ENCODE measurements around the gene ARL4C.

The ARL4C gene

GRCh38 chr2:234497594-234498235 lies 834 bp upstream of the ARL4C start:
- DNase-seq = no peak

- DNase-seq = peak; percentile 78
These were observed 636 bp downstream of the ARL4C start for GRCh38 chr2:234496055-234496834.

- peak; percentile 50 for DNase-seq
These were observed 1.4 kb downstream of the ARL4C start for GRCh38 chr2:234495251-234496054.

- DNase-seq = peak; percentile 76
These were observed 2.3 kb downstream of the ARL4C start for GRCh38 chr2:234494361-234495250.

- no peak for DNase-seq
These were observed 3.1 kb downstream of the ARL4C start for GRCh38 chr2:234493796-234494195.

- DNase-seq = no peak
These were observed 4.0 kb downstream of the ARL4C start for GRCh38 chr2:234492717-234493485.

- DNase-seq = no peak
These were observed 5.0 kb downstream of the ARL4C start for GRCh38 chr2:234491897-234492296.

- no peak for DNase-seq
These were observed 5.6 kb downstream of the ARL4C start for GRCh38 chr2:234491281-234491680.

GRCh38 chr2:234490271-234491091 lies 6.4 kb downstream of the ARL4C start:
- no peak for DNase-seq

- no peak for DNase-seq
These were observed 7.9 kb downstream of the ARL4C start for GRCh38 chr2:234488913-234489451.

- DNase-seq = no peak
These were observed 8.4 kb downstream of the ARL4C start for GRCh38 chr2:234488486-234488885.

- no peak for DNase-seq
These were observed 9.5 kb downstream of the ARL4C start for GRCh38 chr2:234487356-234487755.

GRCh38 chr2:234483568-234484251 lies 13.2 kb downstream of the ARL4C start:
- DNase-seq = peak; percentile 36

GRCh38 chr2:234481301-234481700 lies 15.6 kb downstream of the ARL4C start:
- no peak for DNase-seq

GRCh38 chr2:234480337-234480736 lies 16.5 kb downstream of the ARL4C start:
- no peak for DNase-seq

GRCh38 chr2:234479465-234479864 lies 17.4 kb downstream of the ARL4C start:
- DNase-seq = no peak

GRCh38 chr2:234478121-234478858 lies 18.6 kb downstream of the ARL4C start:
- DNase-seq = no peak

- no peak for DNase-seq
These were observed 20.1 kb downstream of the ARL4C start for GRCh38 chr2:234476766-234477165.

- DNase-seq = no peak
These were observed 22.2 kb downstream of the ARL4C start for GRCh38 chr2:234474654-234475053.
